HCT116 (cell line): ENCODE measurements around the gene GCLC. TPM values are rescaled to one million over a fixed set of nuclear protein-coding genes. Genes with fewer than 3 reads are reported as not detected.
A peak's percentile ranks its signal among the peaks of the same experiment; 100 is the strongest.

Source experiments
- ATAC-seq: fragments of 200-7000 bp; cut with Tn5 transposase; 2 replicates; pipeline ENCODE4 v1.9.1; 2020; ENCODE audit warnings: mild to moderate bottlenecking, moderate library complexity
- BruUV-seq: library from RNA; stranded (reverse); fragments of 400-500 nt; replicated peaks from 2 replicates; lab custom pipeline; 2021; lab: Mats Ljungman, UMichigan
- CTCF ChIA-PET: fragments of 300-600 bp; sonication (Branson Sonifier 250); formaldehyde crosslinking; loops from one replicate; lab custom pipeline; 2021; ENCODE audit warnings: antibody characterized with exemption; lab: Charles Lee
- POLR2A ChIA-PET: fragments of 300-600, 350-600 bp; sonication (Branson Sonifier 250); formaldehyde crosslinking; loops from one replicate; lab custom pipeline; 2021; ENCODE audit warnings: antibody characterized with exemption; lab: Charles Lee
- RAD21 ChIA-PET, 2 experiments: fragments of 300-600 bp; sonication (Branson Sonifier 250); formaldehyde crosslinking; loops; one replicate each; lab custom pipeline; 2023; ENCODE audit warnings: low total read pairs in 2 of 2; ENCODE audit not compliant: uncharacterized antibody in 2 of 2, unreplicated experiment in 2 of 2, low non-redundant PET in 1 of 2; lab: Charles Lee
- DNase-seq: peaks from one replicate; pipeline ENCODE4 v3.0.0-alpha.2; 2010; ENCODE audit warnings: low read depth, low spot score
- H2AFZ ChIP-seq: fragments of 200-600 bp; shearing (Covaris generic), sonication (generic); 2 replicates; pipeline ENCODE4 v1.6.1; 2017; ENCODE audit warnings: low read depth, mixed run types, mixed read lengths, antibody characterized with exemption, low read length; ENCODE audit not compliant: poor library complexity, severe bottlenecking
- H3K27ac ChIP-seq: 2 replicates; pipeline ENCODE4 v1.5.1; 2012; ENCODE audit warnings: low read depth, low read length
- H3K27me3 ChIP-seq: fragments of 200-600 bp; sonication (generic); 2 replicates; pipeline ENCODE4 v1.6.1; 2016; ENCODE audit warnings: mixed run types, low read length, mixed read lengths; ENCODE audit not compliant: insufficient read depth
- H3K36me3 ChIP-seq, 2 experiments: fragments of 200-500 bp in 1 of 2; fragments of 200-600 bp in 1 of 2; sonication (Bioruptor generic) in 1 of 2; sonication (generic) in 1 of 2; 2 replicates each; pipeline versions ENCODE4 v1.5.1 to v1.6.1; 2014 to 2016; ENCODE audit warnings: low read length in 2 of 2, inconsistent platforms in 1 of 2, mixed read lengths in 1 of 2, mixed run types in 1 of 2; ENCODE audit not compliant: insufficient read depth in 2 of 2, control insufficient read depth in 1 of 2
- H3K4me1 ChIP-seq, 2 experiments: fragments of 200-600 bp in 1 of 2; sonication (generic) in 1 of 2; 2 replicates each; pipeline versions ENCODE4 v1.5.1 to v1.6.1; 2012 to 2017; ENCODE audit warnings: low read length in 2 of 2, inconsistent platforms in 1 of 2, mild to moderate bottlenecking in 1 of 2, mixed read lengths in 1 of 2, mixed run types in 1 of 2, moderate library complexity in 1 of 2; ENCODE audit not compliant: insufficient read depth in 2 of 2, control insufficient read depth in 1 of 2
- H3K4me2 ChIP-seq: fragments of 200-600 bp; sonication (generic); 2 replicates; pipeline ENCODE4 v1.6.1; 2017; ENCODE audit warnings: mixed run types, low read length, mixed read lengths
- H3K4me3 ChIP-seq, 2 experiments: fragments of 200-600 bp in 1 of 2; sonication (generic) in 1 of 2; replicated peaks in 1 of 2; 2 replicates each; pipeline ENCODE4 v1.5.1; 2011 to 2016; ENCODE audit warnings: low read length in 2 of 2, control low read depth in 1 of 2, low read depth in 1 of 2, mild to moderate bottlenecking in 1 of 2, mixed read lengths in 1 of 2, mixed run types in 1 of 2
- H3K79me2 ChIP-seq: fragments of 200-600 bp; sonication (generic); 2 replicates; pipeline ENCODE4 v1.6.1; 2017; ENCODE audit warnings: mild to moderate bottlenecking, mixed run types, low read length, moderate library complexity, mixed read lengths; ENCODE audit not compliant: insufficient read depth
- H3K9ac ChIP-seq: fragments of 200-600 bp; sonication (generic); 2 replicates; pipeline ENCODE4 v1.6.1; 2016; ENCODE audit warnings: low read length, mixed read lengths
- H3K9me2 ChIP-seq: fragments of 200-600 bp; sonication (generic), shearing (Covaris generic); 2 replicates; pipeline ENCODE4 v1.6.1; 2017; ENCODE audit warnings: mixed run types, mild to moderate bottlenecking, moderate library complexity; ENCODE audit not compliant: insufficient read depth
- H3K9me3 ChIP-seq, 2 experiments: fragments of 200-500 bp in 1 of 2; fragments of 200-600 bp in 1 of 2; sonication (Bioruptor generic) in 1 of 2; sonication (generic) in 1 of 2; 2 replicates each; pipeline ENCODE4 v1.6.1; 2014 to 2017; ENCODE audit warnings: low read length in 2 of 2, mixed read lengths in 2 of 2, inconsistent platforms in 1 of 2, low read depth in 1 of 2, mild to moderate bottlenecking in 1 of 2, mixed run types in 1 of 2, moderate library complexity in 1 of 2; ENCODE audit not compliant: control insufficient read depth in 1 of 2, insufficient read depth in 1 of 2
- H4K20me1 ChIP-seq: fragments of 200-600 bp; sonication (generic), shearing (Covaris generic); 2 replicates; pipeline ENCODE4 v1.6.1; 2017; ENCODE audit warnings: mixed run types, mild to moderate bottlenecking, moderate library complexity; ENCODE audit not compliant: insufficient read depth
- CBX3 ChIP-seq: IDR thresholded peaks from 2 replicates; pipeline ENCODE4 v1.6.1; 2012; ENCODE audit warnings: low read depth
- ELF1 ChIP-seq: IDR thresholded peaks from 2 replicates; pipeline ENCODE4 v1.6.1; 2012; ENCODE audit warnings: low read depth, borderline replicate concordance
- EZH2 ChIP-seq: fragments of 200-600 bp; sonication (generic); IDR thresholded peaks from 2 replicates; pipeline ENCODE4 v1.6.1; 2017; ENCODE audit warnings: antibody characterized with exemption, mixed run types
- EZH2phosphoT487 ChIP-seq: fragments of 200-600 bp; IDR thresholded peaks from 2 replicates; pipeline ENCODE4 v1.6.1; 2018; ENCODE audit warnings: antibody characterized with exemption, borderline replicate concordance
- FOSL1 ChIP-seq: IDR thresholded peaks from 2 replicates; pipeline ENCODE4 v1.6.1; 2012; ENCODE audit warnings: low read depth
- POLR2A ChIP-seq: IDR thresholded peaks from 2 replicates; pipeline ENCODE4 v1.7.0; 2011; ENCODE audit warnings: borderline replicate concordance; ENCODE audit not compliant: insufficient read depth, insufficient read length; ENCODE audit errors: extremely low read depth
- RAD21 ChIP-seq: IDR thresholded peaks from 2 replicates; pipeline ENCODE4 v1.6.1; 2012; ENCODE audit warnings: low read depth, mild to moderate bottlenecking
- SIN3A ChIP-seq: IDR thresholded peaks from 2 replicates; pipeline ENCODE4 v1.6.1; 2012; ENCODE audit warnings: low read depth
- ZFX ChIP-seq: fragments of 450-650 bp; IDR thresholded peaks from 2 replicates; pipeline ENCODE4 v1.6.1; 2017
- ZNF274 ChIP-seq: fragments of 200-500 bp; sonication (Bioruptor generic); IDR thresholded peaks from 2 replicates; pipeline ENCODE4 v1.6.1; 2014; ENCODE audit warnings: mild to moderate bottlenecking, low read depth, low read length, inconsistent platforms
- intact Hi-C: fragments of 100-400 bp; cut with micrococcal nuclease; formaldehyde crosslinking; loops from 2 replicates; pipeline ENCODE4 v1.10.0; 2022
- total RNA-seq: library from RNA; stranded (reverse); gene quantifications from one replicate; pipeline ENCODE4 v1.2.1, GENCODE V29; 2021; ENCODE audit not compliant: unreplicated experiment
- TF ChIP-seq, protein P1 (sequence below): IDR thresholded peaks from 2 replicates; pipeline ENCODE4 v1.6.1; 2012; ENCODE audit warnings: low read depth
- TF ChIP-seq, protein P2 (sequence below): IDR thresholded peaks from 2 replicates; pipeline ENCODE4 v1.6.1; 2012
- TF ChIP-seq, protein P3 (sequence below), 3 experiments: fragments of 200-600 bp in 1 of 3; sonication (generic) in 1 of 3; IDR thresholded peaks in 2 of 3; conservative IDR thresholded peaks in 1 of 3; 2 replicates each; pipeline ENCODE4 v1.5.1; 2012 to 2017; ENCODE audit warnings: low read depth in 2 of 3, low read length in 2 of 3, antibody characterized with exemption in 1 of 3, borderline replicate concordance in 1 of 3, control low read depth in 1 of 3, mild to moderate bottlenecking in 1 of 3, mixed read lengths in 1 of 3, mixed run types in 1 of 3, moderate library complexity in 1 of 3; ENCODE audit not compliant: insufficient read depth in 1 of 3

The GCLC gene
- total RNA-seq, 1 experiment from 2014 or later, result 72.0 TPM

DNA sequence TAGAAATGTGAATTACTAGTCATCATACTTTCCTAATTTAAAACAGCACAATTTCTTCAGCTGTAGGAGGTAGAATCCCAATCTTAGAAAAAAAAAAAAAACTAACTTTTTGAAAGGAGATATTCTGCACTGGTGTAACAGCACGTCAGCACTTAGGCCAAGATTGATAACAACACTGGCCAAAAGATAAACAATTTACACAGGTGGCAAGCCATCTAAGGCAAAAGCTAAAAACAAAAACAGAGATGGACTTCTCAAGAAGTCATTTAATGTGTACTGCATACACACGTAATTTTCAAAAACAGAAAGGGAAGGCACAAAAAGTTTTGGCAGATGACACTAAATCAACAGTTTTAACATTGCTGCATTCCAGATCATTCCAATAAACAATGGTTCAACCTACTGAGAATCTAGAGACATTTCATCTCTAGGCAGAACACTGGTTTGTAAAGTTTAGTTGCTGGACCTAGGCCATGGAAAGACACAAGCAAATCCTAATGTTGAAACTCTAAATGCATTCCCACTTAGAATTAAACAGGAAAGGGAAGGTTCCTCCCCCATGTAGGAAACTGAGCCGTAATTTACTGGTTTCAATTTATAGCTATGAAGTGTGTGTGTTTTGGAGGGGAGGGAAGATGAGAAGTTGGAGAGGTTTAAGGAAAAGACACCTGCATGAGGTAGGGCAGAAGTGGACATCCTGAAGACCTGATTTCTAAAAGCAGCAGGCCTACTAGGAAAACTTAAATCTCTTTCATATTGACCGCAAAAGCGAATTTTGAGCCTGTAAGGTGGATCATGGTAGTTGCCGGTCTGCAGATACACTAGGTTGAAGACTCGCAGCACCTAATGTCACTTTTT lies 1.3 kb downstream of the GCLC start:
- CTCF ChIA-PET, result interaction anchor here (2.2 kb wide), 1 partner anchor 108 kb away, joined by 13 read pairs; no protein-coding TSS in a partner anchor
- H3K36me3 ChIP-seq, result no peaks in the 10 kb centered on the region
- H3K9me2 ChIP-seq, result no peaks in the 10 kb centered on the region
- H3K9ac ChIP-seq, result peak overlapping the region; percentile 90
- BruUV-seq, result TSS peak; percentile 47
- DNase-seq (no peak), ATAC-seq (no peak)
- peaks cover 7% of the 10 kb centered on the region; the same call in 1 of the 2 replicates for H4K20me1 ChIP-seq
- no peaks in the 10 kb centered on the region for H3K27me3 ChIP-seq
- H3K27ac ChIP-seq, result peak overlapping the region; percentile 88
- H3K4me2 ChIP-seq, result peak overlapping the region; percentile 98
- H3K79me2 ChIP-seq, result peaks cover 58% of the 10 kb centered on the region
- peak overlapping the region; percentile 71 to 91 for H3K4me3 ChIP-seq
- intact Hi-C loops, result loop anchor here (2.0 kb wide), 1 partner anchor 181 kb away; no protein-coding TSS in a partner anchor
- H2AFZ ChIP-seq, result no peak overlapping the region
- RAD21 ChIA-PET, result interaction anchor here in 1 of 2 experiments (1.3 kb wide), 1 partner anchor 108 kb away, joined by 3 read pairs; no protein-coding TSS in a partner anchor
- H3K4me1 ChIP-seq, result peaks cover 6 to 41% of the 10 kb centered on the region in 2 experiments; a peak in 3 of 4 replicates
- TF ChIP-seq ELF1 (no peak), ZFX (no peak)
- POLR2A ChIA-PET, result interaction anchor here (1.4 kb wide), 2 partner anchors 15 to 131 kb away, joined by 3 read pairs; no protein-coding TSS in a partner anchor
- H3K9me3 ChIP-seq, result no peaks in the 10 kb centered on the region

DNA sequence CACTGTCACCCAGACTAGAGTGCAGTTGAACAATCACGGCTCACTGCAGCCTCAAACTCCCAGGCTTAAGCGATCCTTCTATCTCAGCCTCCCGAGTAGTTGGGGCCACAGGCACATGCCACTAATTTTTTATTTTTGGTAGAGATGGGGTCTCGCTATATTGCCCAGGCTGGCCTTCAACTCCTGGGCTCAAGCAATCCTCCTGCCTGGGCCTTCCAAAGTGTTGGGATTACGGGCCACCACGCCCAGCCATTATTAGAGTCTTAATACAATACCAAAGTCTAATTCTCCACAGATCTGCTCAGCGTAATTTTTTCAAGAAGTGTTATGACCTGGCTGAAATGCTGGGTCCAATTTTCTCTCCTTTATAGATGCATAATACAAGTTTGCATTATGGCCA lies 3.0 kb downstream of the GCLC start:
- Histone ChIP-seq H3K9me3 (no peaks in the 10 kb centered on the region), H4K20me1 (peaks cover 7% of the 10 kb centered on the region; the same call in 1 of the 2 replicates), H3K36me3 (no peaks in the 10 kb centered on the region), H2AFZ (no peak overlapping the region), H3K9ac (no peak overlapping the region), H3K9me2 (no peaks in the 10 kb centered on the region), H3K4me3 (no peak overlapping the region), H3K4me2 (no peak overlapping the region), H3K27me3 (no peaks in the 10 kb centered on the region), H3K27ac (no peak overlapping the region), H3K4me1 (peaks cover 3 to 27% of the 10 kb centered on the region in 2 experiments; a peak in 3 of 4 replicates), H3K79me2 (peaks cover 75% of the 10 kb centered on the region)
- ATAC-seq (no peak), DNase-seq (no peak)
- BruUV-seq, result no TSS peak
- intact Hi-C loops, result no loop called here
- CTCF ChIA-PET, result no interaction called here
- POLR2A ChIA-PET, result no interaction called here
- RAD21 ChIA-PET, result no interaction called here
- TF ChIP-seq CBX3 (no peak), EZH2phosphoT487 (no peak), RAD21 (no peak), SIN3A (no peak), POLR2A (no peak), ZNF274 (no peak), FOSL1 (no peak), EZH2 (no peak)
- TF ChIP-seq, protein P1, sequence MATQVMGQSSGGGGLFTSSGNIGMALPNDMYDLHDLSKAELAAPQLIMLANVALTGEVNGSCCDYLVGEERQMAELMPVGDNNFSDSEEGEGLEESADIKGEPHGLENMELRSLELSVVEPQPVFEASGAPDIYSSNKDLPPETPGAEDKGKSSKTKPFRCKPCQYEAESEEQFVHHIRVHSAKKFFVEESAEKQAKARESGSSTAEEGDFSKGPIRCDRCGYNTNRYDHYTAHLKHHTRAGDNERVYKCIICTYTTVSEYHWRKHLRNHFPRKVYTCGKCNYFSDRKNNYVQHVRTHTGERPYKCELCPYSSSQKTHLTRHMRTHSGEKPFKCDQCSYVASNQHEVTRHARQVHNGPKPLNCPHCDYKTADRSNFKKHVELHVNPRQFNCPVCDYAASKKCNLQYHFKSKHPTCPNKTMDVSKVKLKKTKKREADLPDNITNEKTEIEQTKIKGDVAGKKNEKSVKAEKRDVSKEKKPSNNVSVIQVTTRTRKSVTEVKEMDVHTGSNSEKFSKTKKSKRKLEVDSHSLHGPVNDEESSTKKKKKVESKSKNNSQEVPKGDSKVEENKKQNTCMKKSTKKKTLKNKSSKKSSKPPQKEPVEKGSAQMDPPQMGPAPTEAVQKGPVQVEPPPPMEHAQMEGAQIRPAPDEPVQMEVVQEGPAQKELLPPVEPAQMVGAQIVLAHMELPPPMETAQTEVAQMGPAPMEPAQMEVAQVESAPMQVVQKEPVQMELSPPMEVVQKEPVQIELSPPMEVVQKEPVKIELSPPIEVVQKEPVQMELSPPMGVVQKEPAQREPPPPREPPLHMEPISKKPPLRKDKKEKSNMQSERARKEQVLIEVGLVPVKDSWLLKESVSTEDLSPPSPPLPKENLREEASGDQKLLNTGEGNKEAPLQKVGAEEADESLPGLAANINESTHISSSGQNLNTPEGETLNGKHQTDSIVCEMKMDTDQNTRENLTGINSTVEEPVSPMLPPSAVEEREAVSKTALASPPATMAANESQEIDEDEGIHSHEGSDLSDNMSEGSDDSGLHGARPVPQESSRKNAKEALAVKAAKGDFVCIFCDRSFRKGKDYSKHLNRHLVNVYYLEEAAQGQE, result no peak
- TF ChIP-seq, protein P2, sequence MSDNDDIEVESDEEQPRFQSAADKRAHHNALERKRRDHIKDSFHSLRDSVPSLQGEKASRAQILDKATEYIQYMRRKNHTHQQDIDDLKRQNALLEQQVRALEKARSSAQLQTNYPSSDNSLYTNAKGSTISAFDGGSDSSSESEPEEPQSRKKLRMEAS, result no peak
- TF ChIP-seq, protein P3, sequence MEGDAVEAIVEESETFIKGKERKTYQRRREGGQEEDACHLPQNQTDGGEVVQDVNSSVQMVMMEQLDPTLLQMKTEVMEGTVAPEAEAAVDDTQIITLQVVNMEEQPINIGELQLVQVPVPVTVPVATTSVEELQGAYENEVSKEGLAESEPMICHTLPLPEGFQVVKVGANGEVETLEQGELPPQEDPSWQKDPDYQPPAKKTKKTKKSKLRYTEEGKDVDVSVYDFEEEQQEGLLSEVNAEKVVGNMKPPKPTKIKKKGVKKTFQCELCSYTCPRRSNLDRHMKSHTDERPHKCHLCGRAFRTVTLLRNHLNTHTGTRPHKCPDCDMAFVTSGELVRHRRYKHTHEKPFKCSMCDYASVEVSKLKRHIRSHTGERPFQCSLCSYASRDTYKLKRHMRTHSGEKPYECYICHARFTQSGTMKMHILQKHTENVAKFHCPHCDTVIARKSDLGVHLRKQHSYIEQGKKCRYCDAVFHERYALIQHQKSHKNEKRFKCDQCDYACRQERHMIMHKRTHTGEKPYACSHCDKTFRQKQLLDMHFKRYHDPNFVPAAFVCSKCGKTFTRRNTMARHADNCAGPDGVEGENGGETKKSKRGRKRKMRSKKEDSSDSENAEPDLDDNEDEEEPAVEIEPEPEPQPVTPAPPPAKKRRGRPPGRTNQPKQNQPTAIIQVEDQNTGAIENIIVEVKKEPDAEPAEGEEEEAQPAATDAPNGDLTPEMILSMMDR (IDR thresholded peaks at IDR 0.05 in 2 of 3, conservative IDR thresholded peaks at IDR 0.05 in 1 of 3; ENCODE audit: borderline replicate concordance in 1 of 3, insufficient read depth in 1 of 3, low read depth in 2 of 3, low read length in 2 of 3), result no peak
